Hepatocyte (in vitro differentiated cells): ENCODE results near the gene SLC26A11. TPM values are rescaled to one million over a fixed set of nuclear protein-coding genes. Genes with fewer than 3 reads are reported as not detected.

Experiments
- DNase-seq: peaks from one replicate; pipeline ENCODE4 v3.0.0-alpha.2; 2016; ENCODE audit warnings: low spot score
- H2AFZ ChIP-seq: fragments of 200-600 bp; sonication (generic); 2 replicates; pipeline ENCODE4 v1.6.0; 2016; ENCODE audit warnings: antibody characterized with exemption, mild to moderate bottlenecking
- H3K27ac ChIP-seq: fragments of 200-600 bp; sonication (generic); 2 replicates; pipeline ENCODE4 v1.5.1; 2016; ENCODE audit warnings: mild to moderate bottlenecking
- H3K27me3 ChIP-seq: fragments of 200-600 bp; sonication (generic); 2 replicates; pipeline ENCODE4 v1.6.1; 2016
- H3K36me3 ChIP-seq: fragments of 200-600 bp; sonication (generic); replicated peaks from 2 replicates; pipeline ENCODE4 v1.5.1; 2016; ENCODE audit warnings: low read depth; ENCODE audit not compliant: insufficient read depth
- H3K4me1 ChIP-seq: fragments of 200-600 bp; sonication (generic); 2 replicates; pipeline ENCODE4 v1.5.1; 2016; ENCODE audit warnings: mild to moderate bottlenecking, moderate library complexity; ENCODE audit not compliant: insufficient read depth
- H3K4me2 ChIP-seq: fragments of 200-600 bp; sonication (generic); 2 replicates; pipeline ENCODE4 v1.6.0; 2016
- H3K4me3 ChIP-seq: fragments of 200-600 bp; sonication (generic); 2 replicates; pipeline ENCODE4 v1.5.1; 2016; ENCODE audit warnings: mild to moderate bottlenecking
- H3K79me2 ChIP-seq: fragments of 200-600 bp; sonication (generic); 2 replicates; pipeline ENCODE4 v1.6.0; 2017; ENCODE audit warnings: mild to moderate bottlenecking
- H3K9me2 ChIP-seq: fragments of 200-600 bp; sonication (generic); replicated peaks from 2 replicates; pipeline ENCODE4 v1.6.0; 2017; ENCODE audit warnings: mild to moderate bottlenecking; ENCODE audit not compliant: insufficient read depth
- H3K9me3 ChIP-seq: fragments of 200-600 bp; sonication (generic); 2 replicates; pipeline ENCODE4 v1.5.1; 2016; ENCODE audit warnings: low read depth, mild to moderate bottlenecking
- H4K20me1 ChIP-seq: fragments of 200-600 bp; sonication (generic); 2 replicates; pipeline ENCODE4 v1.6.0; 2016; ENCODE audit warnings: mild to moderate bottlenecking; ENCODE audit not compliant: insufficient read depth, poor library complexity, severe bottlenecking
- EZH2 ChIP-seq: fragments of 200-600 bp; sonication (generic); IDR thresholded peaks from 2 replicates; pipeline ENCODE4 v1.6.1; 2016; ENCODE audit warnings: antibody characterized with exemption, mild to moderate bottlenecking, borderline replicate concordance
- EZH2phosphoT487 ChIP-seq: fragments of 200-600 bp; sonication (generic); IDR thresholded peaks from one replicate; pipeline ENCODE4 v1.6.1; 2018; ENCODE audit warnings: antibody characterized with exemption, mild to moderate bottlenecking, low read depth, moderate library complexity; ENCODE audit not compliant: unreplicated experiment, severe bottlenecking
- WGBS: methylation state at CpG from one replicate; pipeline ENCODE4 v1.1.6; 2016; ENCODE audit warnings: low lambda C conversion rate; ENCODE audit errors: missing lambda C conversion rate; 5-methylcytosine and 5-hydroxymethylcytosine counted together
- polyA plus RNA-seq: library from polyadenylated mRNA; unstranded; fragments of >200 nt; fragmentation: Nextera tagmentation; extraction: Ambion mirVana; gene quantifications from 2 replicates; pipeline ENCODE4 v1.2.1, GENCODE V29; 2016
- total RNA-seq: library from RNA; depleted of rRNA; stranded (reverse); fragments of >200 nt; gene quantifications from 2 replicates; pipeline ENCODE4 v1.2.3, GENCODE V29; 2014
- TF ChIP-seq, protein P1 (sequence below): fragments of 200-600 bp; sonication (generic); IDR thresholded peaks from 2 replicates; pipeline ENCODE4 v1.5.1; 2016; ENCODE audit warnings: antibody characterized with exemption, mild to moderate bottlenecking; ENCODE audit not compliant: poor library complexity

Gene SLC26A11
- total and polyA plus RNA-seq, 2 experiments from 2014 or later = 17.5 to 24.9 TPM

DNA sequence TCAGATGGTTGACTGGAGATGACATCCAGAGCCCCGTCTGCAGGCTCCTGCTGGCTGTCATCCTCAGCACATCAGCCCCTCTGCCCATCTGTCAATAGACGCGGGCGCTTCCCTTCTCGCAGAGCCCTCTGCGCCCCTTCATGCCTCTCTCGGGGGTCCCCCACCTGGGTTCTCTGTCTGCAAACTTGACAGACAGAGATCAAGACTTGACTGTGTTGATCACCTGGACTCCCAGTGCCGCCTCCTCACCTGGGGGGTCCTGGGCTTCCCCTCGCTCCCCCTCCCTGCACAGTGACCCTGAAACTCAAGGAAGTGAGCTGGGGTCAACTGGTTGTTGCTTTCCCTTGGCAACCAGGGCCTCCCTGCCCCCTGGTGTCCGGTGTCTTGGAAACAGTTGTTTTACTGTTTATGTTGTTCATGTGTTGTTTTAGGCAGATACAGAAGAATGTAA, 72.3 kb downstream of the SLC26A11 start:
- no peaks in the 10 kb centered on the region for H3K36me3 ChIP-seq
- H3K4me1 ChIP-seq = no peaks in the 10 kb centered on the region
- H3K9me2 ChIP-seq = no peaks in the 10 kb centered on the region
- H3K27me3 ChIP-seq = no peaks in the 10 kb centered on the region
- H3K9me3 ChIP-seq = no peaks in the 10 kb centered on the region
- DNase-seq = no peak
- H3K4me3 ChIP-seq = no peak overlapping the region
- TF ChIP-seq EZH2phosphoT487 (no peak), EZH2 (no peak)
- TF ChIP-seq, protein P1, sequence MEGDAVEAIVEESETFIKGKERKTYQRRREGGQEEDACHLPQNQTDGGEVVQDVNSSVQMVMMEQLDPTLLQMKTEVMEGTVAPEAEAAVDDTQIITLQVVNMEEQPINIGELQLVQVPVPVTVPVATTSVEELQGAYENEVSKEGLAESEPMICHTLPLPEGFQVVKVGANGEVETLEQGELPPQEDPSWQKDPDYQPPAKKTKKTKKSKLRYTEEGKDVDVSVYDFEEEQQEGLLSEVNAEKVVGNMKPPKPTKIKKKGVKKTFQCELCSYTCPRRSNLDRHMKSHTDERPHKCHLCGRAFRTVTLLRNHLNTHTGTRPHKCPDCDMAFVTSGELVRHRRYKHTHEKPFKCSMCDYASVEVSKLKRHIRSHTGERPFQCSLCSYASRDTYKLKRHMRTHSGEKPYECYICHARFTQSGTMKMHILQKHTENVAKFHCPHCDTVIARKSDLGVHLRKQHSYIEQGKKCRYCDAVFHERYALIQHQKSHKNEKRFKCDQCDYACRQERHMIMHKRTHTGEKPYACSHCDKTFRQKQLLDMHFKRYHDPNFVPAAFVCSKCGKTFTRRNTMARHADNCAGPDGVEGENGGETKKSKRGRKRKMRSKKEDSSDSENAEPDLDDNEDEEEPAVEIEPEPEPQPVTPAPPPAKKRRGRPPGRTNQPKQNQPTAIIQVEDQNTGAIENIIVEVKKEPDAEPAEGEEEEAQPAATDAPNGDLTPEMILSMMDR = no peak
- H3K4me2 ChIP-seq = no peak overlapping the region
- WGBS = 95% methylated on average over 10 of the region's 10 CpGs
- no peak overlapping the region for H2AFZ ChIP-seq
- H3K79me2 ChIP-seq = no peaks in the 10 kb centered on the region
- no peak overlapping the region for H3K27ac ChIP-seq
- no peaks in the 10 kb centered on the region for H4K20me1 ChIP-seq

- TF ChIP-seq EZH2phosphoT487 (no peak), EZH2 (no peak)
- TF ChIP-seq, protein P1 = no peak
- Histone ChIP-seq H3K27me3 (no peaks in the 10 kb centered on the region), H3K4me3 (no peak overlapping the region), H3K27ac (no peak overlapping the region), H3K4me1 (no peaks in the 10 kb centered on the region), H3K79me2 (no peaks in the 10 kb centered on the region), H2AFZ (no peak overlapping the region), H3K9me3 (no peaks in the 10 kb centered on the region), H3K9me2 (no peaks in the 10 kb centered on the region), H3K36me3 (no peaks in the 10 kb centered on the region), H4K20me1 (no peaks in the 10 kb centered on the region), H3K4me2 (no peak overlapping the region)
- WGBS = 86% methylated on average over 7 of the region's 7 CpGs
- DNase-seq = no peak
Measured at GRCh38 chr17:80294210-80294609, 74.0 kb downstream of the SLC26A11 start.

DNA sequence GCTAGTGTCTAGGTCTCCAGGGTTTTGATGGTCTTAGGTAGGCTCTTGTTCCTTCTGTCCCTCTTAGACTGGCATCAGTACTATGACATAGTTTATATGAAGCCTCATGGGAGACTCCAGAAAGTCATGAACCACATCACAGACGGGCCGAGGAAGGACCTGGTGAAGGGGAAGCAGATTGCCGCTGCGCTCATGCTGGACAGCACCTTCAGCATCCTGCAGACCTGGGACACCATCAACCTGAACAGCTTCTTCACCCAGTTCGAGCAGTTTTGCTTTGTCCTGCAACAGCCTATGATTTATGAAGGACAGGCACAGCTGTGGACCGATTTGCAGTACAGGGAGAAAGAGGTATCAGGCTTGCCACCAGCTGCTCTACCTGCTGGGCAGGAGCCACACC, 74.4 kb downstream of the SLC26A11 start:
- Histone ChIP-seq H3K36me3 (no peaks in the 10 kb centered on the region), H3K27ac (no peak overlapping the region)

More for the DNA sequence above, 74.4 kb downstream of the SLC26A11 start:
- H3K9me3 ChIP-seq = no peaks in the 10 kb centered on the region
- WGBS = 94% methylated on average over 6 of the region's 6 CpGs
- no peak overlapping the region for H3K4me3 ChIP-seq
- no peaks in the 10 kb centered on the region for H3K9me2 ChIP-seq
- H3K79me2 ChIP-seq = no peaks in the 10 kb centered on the region
- no peak for DNase-seq
- H3K4me2 ChIP-seq = no peak overlapping the region
- no peaks in the 10 kb centered on the region for H3K27me3 ChIP-seq
- no peak overlapping the region for H2AFZ ChIP-seq
- TF ChIP-seq EZH2 = no peak
- TF ChIP-seq EZH2phosphoT487 = no peak
- TF ChIP-seq, protein P1 = no peak
- H3K4me1 ChIP-seq = no peaks in the 10 kb centered on the region
- no peaks in the 10 kb centered on the region for H4K20me1 ChIP-seq
